CD4-positive, alpha-beta T cell treated with Interferon alpha-2 for 1 hour (primary cell): ENCODE data around the gene KDM4C.

Experiments
- DNase-seq, 2 donors: peaks; one replicate each; pipeline ENCODE4 v3.0.0-alpha.2; 2020 to 2022

The KDM4C gene

GRCh38 chr9:6811436-6811835, 53.7 kb downstream of the KDM4C start:
- DNase-seq = no peak

GRCh38 chr9:6816581-6816980, 58.8 kb downstream of the KDM4C start:
- DNase-seq = no peak

GRCh38 chr9:6818292-6818922, 60.6 kb downstream of the KDM4C start:
- DNase-seq = no peak

- no peak for DNase-seq
Measured at GRCh38 chr9:6819112-6819511, 61.3 kb downstream of the KDM4C start.

DNA sequence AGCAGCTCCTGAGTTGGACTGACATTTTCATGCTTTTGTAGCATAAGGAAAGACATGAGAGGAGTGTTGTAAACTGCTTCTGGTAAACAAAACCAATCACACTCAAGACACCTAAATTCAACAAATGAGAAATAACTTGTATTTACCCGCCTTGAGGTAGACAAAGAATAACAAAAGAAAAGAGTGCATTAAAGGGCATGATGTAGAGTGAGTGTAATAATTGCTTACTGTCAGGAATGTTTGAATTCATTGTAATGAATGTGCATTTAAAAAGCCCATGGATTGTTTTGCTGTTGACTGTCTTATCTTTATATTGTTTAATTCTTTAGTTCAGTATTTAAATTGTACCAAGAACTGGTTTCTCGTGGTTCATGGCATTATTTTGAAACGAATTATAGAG, 61.8 kb downstream of the KDM4C start:
- DNase-seq = no peak

DNA sequence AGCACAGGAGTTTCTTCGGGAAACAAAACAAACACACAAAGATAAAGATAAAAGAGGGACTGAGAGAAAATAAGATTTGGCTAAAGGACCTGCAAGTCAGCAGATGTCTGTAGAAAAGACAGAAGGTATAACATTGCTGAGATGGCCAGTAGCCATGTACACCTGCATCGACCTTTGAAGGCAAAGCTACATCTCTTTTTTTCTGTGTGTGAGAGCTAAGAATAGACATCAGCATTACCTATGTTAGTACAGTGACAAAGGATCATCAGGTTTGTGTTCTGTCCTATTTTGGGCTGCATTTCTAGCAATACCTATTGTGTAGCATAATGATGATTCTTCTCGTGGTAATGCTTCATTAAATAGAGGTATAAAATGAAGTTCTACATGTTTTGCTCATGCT, 64.9 kb downstream of the KDM4C start:
- no peak for DNase-seq

DNA sequence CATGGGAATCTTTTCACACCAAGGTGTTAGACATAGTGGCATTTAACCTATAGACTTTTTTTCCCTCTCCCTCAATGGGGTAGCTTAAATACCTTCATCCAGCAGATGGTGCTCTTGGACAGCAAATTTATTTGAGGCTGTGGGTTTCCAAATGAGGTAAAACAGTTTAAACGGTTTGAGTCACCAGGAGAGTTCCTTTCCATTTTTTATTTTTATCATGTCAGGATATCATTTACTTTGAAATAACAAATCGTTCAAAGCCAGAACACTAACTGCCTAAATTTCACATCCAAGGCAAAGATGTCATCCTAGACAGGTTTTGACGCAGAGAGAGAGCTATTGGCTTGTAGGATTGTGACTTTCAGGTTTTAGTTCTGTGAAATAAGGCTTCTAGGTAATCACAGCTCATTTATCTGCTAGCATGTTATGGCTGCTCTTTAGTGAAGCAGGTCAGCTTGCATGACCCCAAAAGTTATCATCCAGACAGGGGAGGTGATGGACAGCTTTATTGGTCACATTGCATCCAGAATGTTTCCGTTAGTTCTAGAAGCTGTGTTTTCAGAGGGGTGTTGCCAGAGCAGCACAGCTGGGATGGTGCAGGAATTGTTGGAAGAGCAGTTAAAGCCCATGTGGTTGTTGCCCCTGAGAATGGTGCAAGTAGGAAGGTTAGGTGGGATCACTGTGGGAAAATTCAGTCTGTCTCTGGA, 69.8 kb downstream of the KDM4C start:
- DNase-seq = peak in 1 of 2 donors; percentile 56

DNA sequence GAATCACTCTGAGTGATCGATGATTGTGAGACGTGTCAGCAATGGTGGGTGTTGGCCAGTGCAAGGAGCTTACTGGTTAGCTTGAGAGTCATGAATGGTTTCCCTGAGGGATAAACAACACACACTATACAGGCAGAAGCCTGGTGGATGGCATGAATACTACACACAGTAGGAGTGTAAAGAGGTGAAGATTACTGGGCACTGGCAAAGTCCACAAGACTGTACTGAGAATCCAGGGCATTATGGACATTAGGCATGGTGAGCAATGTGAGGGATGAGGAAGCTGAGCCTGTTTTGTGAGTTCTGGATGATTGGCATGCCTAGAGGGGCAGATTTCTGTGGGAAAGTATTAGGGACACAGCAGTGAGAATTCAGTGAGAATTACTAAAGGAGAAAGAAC, 71.3 kb downstream of the KDM4C start:
- no peak for DNase-seq

GRCh38 chr9:6829536-6829935, 71.8 kb downstream of the KDM4C start:
- no peak for DNase-seq

DNA sequence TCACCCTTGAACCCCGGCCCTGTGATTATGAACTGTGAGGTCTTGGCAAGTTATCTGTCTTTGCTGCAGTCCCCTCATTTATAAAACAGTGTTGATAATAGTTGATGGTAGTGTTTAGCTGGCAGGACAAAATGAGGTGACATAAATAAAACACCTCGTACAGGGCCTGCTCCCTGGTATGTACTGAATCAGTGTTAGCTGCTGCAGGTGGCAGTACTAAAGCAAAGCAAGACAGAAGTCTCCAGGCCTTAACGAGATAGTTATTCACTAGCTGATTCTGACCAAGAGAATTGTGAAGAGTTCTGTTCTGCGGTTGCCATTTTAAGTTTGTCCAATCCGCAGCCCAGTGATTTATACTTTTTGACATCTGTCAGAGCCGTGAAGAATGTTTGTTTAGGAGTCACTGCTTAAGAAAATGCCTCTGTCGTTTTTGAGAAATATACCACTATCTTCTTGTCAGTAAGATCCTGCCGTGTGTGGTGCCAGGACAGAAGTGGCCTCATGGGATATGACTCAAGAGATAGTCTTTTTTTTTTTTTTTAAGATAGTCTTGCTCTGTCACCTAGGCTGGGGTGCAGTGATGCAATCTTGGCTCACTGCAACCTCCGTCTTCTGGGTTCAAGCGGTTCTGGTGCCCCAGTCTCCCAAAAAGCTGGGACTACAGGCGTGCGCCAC, 75.9 kb downstream of the KDM4C start:
- no peak for DNase-seq

DNA sequence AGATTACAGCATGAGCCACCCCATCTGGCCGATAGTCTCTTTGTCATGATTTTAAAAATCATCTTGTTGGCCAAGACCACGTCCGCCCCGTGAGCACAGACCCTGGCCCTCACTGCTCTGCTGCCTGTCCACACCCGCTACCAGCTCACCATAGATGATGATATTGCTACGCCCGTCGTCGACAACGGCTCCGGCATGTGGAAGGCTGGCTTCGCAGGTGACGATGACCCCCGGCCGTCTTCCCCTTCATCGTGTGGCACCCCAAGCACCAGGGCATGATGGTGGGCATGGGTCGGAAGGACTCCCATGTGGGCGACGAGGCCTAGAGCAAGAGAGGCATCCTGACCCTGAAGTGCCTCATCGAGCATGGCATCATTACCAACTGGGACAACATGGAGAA, 76.5 kb downstream of the KDM4C start:
- no peak for DNase-seq

DNA sequence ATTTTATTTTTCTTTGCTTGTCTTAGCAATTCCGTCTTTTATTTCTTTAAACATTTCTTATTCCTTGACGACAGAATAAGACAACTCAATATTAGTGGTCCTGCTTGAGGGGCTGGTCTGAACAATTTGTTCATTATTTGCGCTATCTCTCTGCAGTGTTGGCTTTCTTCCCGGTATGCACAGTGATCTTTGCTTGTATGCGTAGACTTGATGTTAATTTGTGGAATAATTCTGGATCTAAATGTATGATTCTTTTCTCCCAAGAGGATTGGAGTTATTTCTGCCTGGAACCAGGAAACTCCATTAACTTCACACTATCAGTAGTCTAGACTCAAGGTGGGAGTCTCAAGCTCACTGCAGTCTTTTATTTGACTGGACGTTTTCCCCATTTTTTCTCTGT, 80.4 kb downstream of the KDM4C start:
- DNase-seq = no peak

DNA sequence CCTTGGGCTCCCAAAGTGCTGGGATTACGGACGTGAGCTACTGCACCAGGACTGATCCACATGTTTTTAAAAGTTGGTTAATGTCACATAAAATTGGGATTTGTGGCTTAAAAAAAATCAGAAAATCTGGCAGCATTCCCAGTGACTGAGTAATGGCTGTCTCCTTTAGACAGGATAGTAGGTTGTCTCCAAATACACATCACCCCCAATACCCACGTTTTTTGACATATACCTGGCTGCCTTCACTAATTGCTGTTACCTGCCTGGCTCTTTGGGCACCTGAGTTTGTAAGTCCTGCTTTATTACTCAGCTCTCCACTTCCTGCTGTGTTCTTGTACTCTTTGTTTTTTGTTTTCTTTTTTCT, 84.8 kb downstream of the KDM4C start:
- DNase-seq = no peak

- no peak for DNase-seq
Measured at GRCh38 chr9:6843742-6844141, 86.0 kb downstream of the KDM4C start.

DNA sequence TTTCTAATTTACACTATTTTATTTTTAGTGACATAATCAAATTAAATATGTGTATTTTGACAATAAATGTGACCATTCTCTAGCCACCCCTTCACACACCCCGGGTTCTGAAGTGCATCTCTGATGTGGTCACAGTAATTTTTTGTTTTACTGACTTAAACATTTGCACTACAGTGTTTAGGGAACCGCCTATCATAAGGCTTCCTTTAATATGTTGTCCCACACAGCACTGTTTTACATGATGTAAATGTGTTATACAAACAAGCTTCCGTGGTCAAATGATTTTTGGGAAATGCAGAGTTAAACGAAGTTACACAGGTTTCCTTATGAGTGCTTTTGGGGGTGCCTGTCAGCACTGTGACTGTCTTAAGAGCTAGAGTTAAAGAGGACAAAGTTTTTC, 86.5 kb downstream of the KDM4C start:
- DNase-seq = no peak

DNA sequence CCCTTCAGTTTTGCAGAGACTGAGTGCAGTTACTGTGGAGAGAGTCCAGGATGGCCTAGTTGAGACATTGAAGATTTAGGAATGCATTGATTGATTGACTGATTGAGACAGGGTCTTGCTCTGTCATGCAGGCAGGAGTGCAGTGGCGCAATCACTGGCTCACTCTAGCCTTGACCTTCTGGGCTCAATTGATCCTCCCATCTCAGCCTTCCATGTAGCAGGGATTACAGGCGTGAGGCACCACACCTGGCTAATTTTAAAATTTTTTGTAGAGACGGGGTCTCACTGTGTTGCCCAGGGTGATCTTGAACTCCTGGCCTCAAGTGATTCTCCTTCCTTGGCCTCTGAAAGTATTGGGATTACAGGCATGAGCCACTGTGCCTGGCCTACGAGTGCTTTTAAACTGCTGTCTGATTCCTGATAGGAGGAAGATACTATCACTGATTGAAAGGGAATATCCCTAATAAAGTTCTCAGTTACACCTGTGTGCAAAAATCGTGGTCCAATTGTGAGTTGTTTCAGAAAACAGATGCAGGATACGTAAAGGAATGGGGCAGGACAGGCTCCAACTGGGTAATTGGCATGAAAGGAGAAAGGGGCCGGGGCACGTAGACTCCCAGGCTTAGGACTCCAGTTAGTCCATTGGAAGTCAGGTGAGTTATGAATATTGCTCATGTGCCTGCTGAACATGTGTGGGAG, 87.5 kb downstream of the KDM4C start:
- DNase-seq = no peak

GRCh38 chr9:6845880-6846279, 88.1 kb downstream of the KDM4C start:
- no peak for DNase-seq

GRCh38 chr9:6852243-6852963, 94.6 kb downstream of the KDM4C start:
- no peak for DNase-seq

- no peak for DNase-seq
Measured at GRCh38 chr9:6855860-6856259, 98.1 kb downstream of the KDM4C start.

DNA sequence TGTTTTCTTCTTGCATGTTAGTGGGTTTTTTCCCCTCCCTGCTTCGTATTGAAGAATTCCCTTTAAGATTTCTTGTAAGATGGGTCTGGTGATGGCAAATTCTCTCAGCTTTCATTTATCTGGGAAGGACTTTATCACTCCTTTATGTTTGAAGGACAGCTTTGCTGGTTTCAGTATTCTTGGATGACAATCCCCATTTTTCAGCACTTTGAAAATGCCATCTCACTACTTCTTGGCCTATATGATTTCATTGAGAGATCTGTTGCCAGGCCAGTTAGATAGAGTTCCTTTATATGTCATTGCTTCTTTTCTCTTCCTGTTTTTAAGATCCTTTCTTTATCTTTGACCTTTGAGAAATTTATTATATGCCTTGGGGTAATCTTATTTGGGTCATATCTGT, 106.3 kb downstream of the KDM4C start:
- DNase-seq = no peak

- no peak for DNase-seq
Measured at GRCh38 chr9:6869081-6869948, 111.5 kb downstream of the KDM4C start.

DNA sequence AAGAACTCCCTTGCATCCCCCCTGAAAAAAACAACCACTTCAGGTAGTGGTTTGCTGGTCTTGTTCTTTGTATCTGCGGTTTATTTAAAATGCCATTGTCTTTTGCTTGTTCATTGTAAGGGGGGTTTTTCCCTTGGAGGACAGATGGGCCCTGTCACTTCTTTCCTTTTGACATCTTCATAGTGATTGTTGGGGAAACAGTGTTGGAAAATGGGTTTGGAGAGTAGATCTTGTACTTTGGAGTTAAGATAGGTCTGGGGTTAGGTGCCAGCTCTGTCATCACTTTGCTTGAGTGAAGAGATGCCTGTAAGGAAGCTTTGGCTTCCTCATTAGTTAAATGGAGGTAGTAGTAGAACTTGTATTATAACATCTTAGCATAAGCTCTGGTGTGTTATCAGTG, 112.4 kb downstream of the KDM4C start:
- DNase-seq = no peak
